K562 treated with DMSO at 1 percent for 12 hours (cell line): ENCODE data around the gene NDRG3. TPM values are rescaled to one million over a fixed set of nuclear protein-coding genes. Genes with fewer than 3 reads are reported as not detected.

Source experiments
- total RNA-seq: library from RNA; unstranded; fragments of 300-600 nt; gene quantifications from 2 replicates; pipeline ENCODE4 v1.2.3, GENCODE V29; 2022; ENCODE audit not compliant: insufficient read depth

NDRG3 gene
- 13.5 and 26.7 TPM in 2 replicates for total RNA-seq

GRCh38 chr20:36745927-36746659 lies at the start of gene NDRG3:
Gene NDRG3, minus strand, starts transcription at chr20:36746090. Its CDS starts 24,355 bp downstream, at chr20:36721735.

GRCh38 chr20:36773597-36774390 lies 27.9 kb upstream of the NDRG3 start, which contains the start of gene DSN1:
Gene DSN1, minus strand, starts transcription at chr20:36773763. Its CDS starts 2,305 bp downstream, at chr20:36771458.

DNA sequence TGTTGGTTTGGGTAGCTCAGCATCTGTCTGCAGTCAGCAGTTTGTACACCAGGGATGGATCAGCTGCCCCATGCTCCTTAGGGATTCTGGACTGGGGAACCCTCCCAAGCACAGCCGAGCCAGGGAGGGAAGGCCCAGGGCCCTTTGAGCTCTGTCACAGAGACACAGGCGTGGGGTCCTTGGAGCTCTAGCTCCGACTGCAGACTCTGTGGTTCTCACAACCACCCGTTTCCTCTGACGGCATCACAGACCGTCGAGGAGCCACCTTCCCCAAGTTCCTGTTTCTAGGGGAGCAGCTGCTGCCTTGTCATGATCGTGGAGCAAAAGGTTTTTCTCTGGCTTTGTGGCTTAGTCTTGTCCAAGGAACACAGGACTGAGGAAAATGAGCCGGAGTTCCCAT lies 99.9 kb downstream of the NDRG3 start, which contains the start of gene SLA2:
SLA2 (minus strand) TSS at position 199 of the 400 bp plus-strand sequence. CDS start 4,861 bp downstream, outside the sequence.

GRCh38 chr20:36605399-36606157 lies 140.3 kb downstream of the NDRG3 start, which contains the start of gene RAB5IF:
Gene RAB5IF, plus strand, starts transcription at chr20:36605779. Its CDS starts 173 bp downstream, at chr20:36605952.

Other genes starting within 250 kb of the NDRG3 start
- gene MYL9, start 204.6 kb downstream of the NDRG3 start, total RNA-seq: 5.6 and 6.7 TPM in 2 replicates
- 4.2 and 9.3 TPM in 2 replicates for gene TGIF2, start 172.5 kb downstream of the NDRG3 start, total RNA-seq
- gene RAB5IF, start 140.3 kb downstream of the NDRG3 start, total RNA-seq: 131 and 158 TPM in 2 replicates
- gene SLA2, start 99.9 kb downstream of the NDRG3 start, total RNA-seq: not detected in 2 replicates
- gene DSN1, start 27.7 kb upstream of the NDRG3 start, total RNA-seq: 20.6 and 40.2 TPM in 2 replicates
- gene TLDC2, start 130.0 kb upstream of the NDRG3 start, total RNA-seq: not detected in 2 replicates
- 12.8 and 25.9 TPM in 2 replicates for gene SAMHD1, start 205.6 kb upstream of the NDRG3 start, total RNA-seq